Measurements from ENCODE around the gene BLOC1S1. TPM values are rescaled to one million over a fixed set of nuclear protein-coding genes. Genes with fewer than 3 reads are reported as not detected.

The BLOC1S1 gene
- total and polyA plus RNA-seq, 4 experiments from 2014 or later = 75.1 to 87.1 (median 83.7) TPM

- intact Hi-C loops (cut with micrococcal nuclease) = loop anchor here (2.0 to 10.0 kb wide), 7 partner anchors 92 to 726 kb away; partner anchors contain the start of genes PA2G4, PYM1, RPS26 and SMARCC2
- POLR2A ChIA-PET (ENCODE audit: partially characterized antibody) = interaction anchor here (0.8 to 13.3 kb wide), 30 partner anchors 8 to 1781 kb away, joined by 3 to 201 read pairs (median 8); partner anchors contain the start of genes BLOC1S1, CD63, DDIT3 and DGKA
- DNase-seq = no peak
- Histone ChIP-seq H3K27ac (ENCODE audit: low read depth, low read length) (peak overlapping the region; percentile 76), H3K9me3 (ENCODE audit: control insufficient read depth in 1 of 2, low read length in 2 of 2) (no peaks in the 10 kb centered on the region), H3K36me3 (ENCODE audit: insufficient read depth, low read length) (no peaks in the 10 kb centered on the region), H3K4me1 (ENCODE audit: insufficient read depth, low read length) (peaks cover 21% of the 10 kb centered on the region), H3K4me3 (ENCODE audit: low read length in 2 of 2) (no peak overlapping the region), H3K27me3 (ENCODE audit: insufficient read depth, low read length) (no peaks in the 10 kb centered on the region)
- peak overlapping the region in 7 of 8 donors; percentile 18 to 95 (median 90) for H3K4me3 Mint-ChIP-seq
- no peaks in the 10 kb centered on the region for H3K27me3 Mint-ChIP-seq
- peaks cover 21 to 44% (median 30%) of the 10 kb centered on the region in 4 donors for H3K4me1 Mint-ChIP-seq
- no peaks in the 10 kb centered on the region for H3K9me3 Mint-ChIP-seq
- CTCF ChIA-PET (ENCODE audit: partially characterized antibody) = interaction anchor here (0.6 to 5.8 kb wide), 46 partner anchors 10 to 725 kb away, joined by 3 to 61 read pairs (median 5); partner anchors contain the start of genes BLOC1S1, CD63, DNAJC14 and ORMDL2
- peak overlapping the region in 5 of 7 donors; percentile 82 to 97 (median 95) for H3K27ac Mint-ChIP-seq
- H3K36me3 Mint-ChIP-seq = peaks cover 0 to 4% of the 10 kb centered on the region in 2 donors
These were observed 23.2 kb downstream of the BLOC1S1 start for GRCh38 chr12:55739025-55739378.

- Mint-ChIP-seq H3K9me3 (no peaks in the 10 kb centered on the region), H3K27me3 (no peaks in the 10 kb centered on the region), H3K36me3 (peaks cover 0 to 4% of the 10 kb centered on the region in 2 donors), H3K4me1 (peaks cover 35 to 62% (median 48%) of the 10 kb centered on the region in 4 donors), H3K27ac (peak overlapping the region; percentile 65 to 94 (median 91)), H3K4me3 (peak overlapping the region; percentile 77 to 90 (median 86))
- POLR2A ChIA-PET (ENCODE audit: partially characterized antibody) = interaction anchor here (0.9 to 13.3 kb wide), 11 partner anchors 12 to 376 kb away, joined by 3 to 201 read pairs (median 8); partner anchors contain the start of genes BLOC1S1, DGKA, DNAJC14 and ORMDL2
- peak overlapping the region; percentile 56 for H3K27ac ChIP-seq (ENCODE audit: low read depth, low read length)
- H3K36me3 ChIP-seq (ENCODE audit: insufficient read depth, low read length) = no peaks in the 10 kb centered on the region
- H3K4me1 ChIP-seq (ENCODE audit: insufficient read depth, low read length) = peaks cover 32% of the 10 kb centered on the region
- CTCF ChIA-PET (ENCODE audit: partially characterized antibody) = interaction anchor here (0.7 to 5.8 kb wide), 7 partner anchors 13 to 376 kb away, joined by 3 to 57 read pairs (median 5); partner anchors contain the start of genes CD63, ORMDL2 and SARNP
- H3K27me3 ChIP-seq (ENCODE audit: insufficient read depth, low read length) = no peaks in the 10 kb centered on the region
- no peak for DNase-seq
- H3K9me3 ChIP-seq (ENCODE audit: control insufficient read depth in 1 of 2, low read length in 2 of 2) = no peaks in the 10 kb centered on the region
- H3K4me3 ChIP-seq (ENCODE audit: low read length in 2 of 2) = peak overlapping the region in 1 of 2 donors; percentile 42
- intact Hi-C loops (cut with micrococcal nuclease) = loop anchor here (2.0 kb wide), 1 partner anchor 75 kb away; the partner anchor contains the start of gene SARNP
These were observed 26.3 kb downstream of the BLOC1S1 start for GRCh38 chr12:55741931-55742680.

GRCh38 chr12:55742719-55743405, 27.0 kb downstream of the BLOC1S1 start, which contains the start of gene GDF11:
TSS of gene GDF11 (plus strand) at chr12:55743122. CDS start at chr12:55743317, 195 bp downstream.
- H3K36me3 ChIP-seq (ENCODE audit: insufficient read depth, low read length) = no peaks in the 10 kb centered on the region
- POLR2A ChIA-PET (ENCODE audit: partially characterized antibody) = interaction anchor here (0.6 to 13.3 kb wide), 23 partner anchors 10 to 375 kb away, joined by 3 to 201 read pairs (median 5); partner anchors contain the start of genes BLOC1S1, CD63, DGKA and DNAJC14
- H3K4me1 ChIP-seq (ENCODE audit: insufficient read depth, low read length) = peaks cover 25% of the 10 kb centered on the region
- Mint-ChIP-seq H3K4me1 (peaks cover 32 to 62% (median 42%) of the 10 kb centered on the region in 4 donors), H3K27me3 (no peaks in the 10 kb centered on the region), H3K9me3 (no peaks in the 10 kb centered on the region), H3K36me3 (peaks cover 0 to 8% of the 10 kb centered on the region in 2 donors), H3K27ac (peak within 1 kb of the TSS; percentile 81 to 94 (median 92)), H3K4me3 (peak within 1 kb of the TSS; percentile 90 to 96 (median 94))
- DNase-seq = peak; percentile 66 to 83 (median 71)
- no peaks in the 10 kb centered on the region for H3K9me3 ChIP-seq (ENCODE audit: control insufficient read depth in 1 of 2, low read length in 2 of 2)
- CTCF ChIA-PET (ENCODE audit: partially characterized antibody) = interaction anchor here (0.7 to 2.5 kb wide), 6 partner anchors 11 to 253 kb away, joined by 3 to 14 read pairs (median 4); partner anchors contain the start of genes ORMDL2 and SARNP
- intact Hi-C loops (cut with micrococcal nuclease) = loop anchor here (2.0 kb wide), 1 partner anchor 74 kb away; the partner anchor contains the start of gene SARNP
- peak within 1 kb of the TSS; percentile 60 to 76 for H3K4me3 ChIP-seq (ENCODE audit: low read length in 2 of 2)
- H3K27ac ChIP-seq (ENCODE audit: low read depth, low read length) = peak within 1 kb of the TSS; percentile 56
- no peaks in the 10 kb centered on the region for H3K27me3 ChIP-seq (ENCODE audit: insufficient read depth, low read length)

GRCh38 chr12:55743406-55744339, 27.8 kb downstream of the BLOC1S1 start:
- peaks cover 0 to 12% of the 10 kb centered on the region in 2 donors for H3K36me3 Mint-ChIP-seq
- POLR2A ChIA-PET (ENCODE audit: partially characterized antibody) = interaction anchor here (0.6 to 13.3 kb wide), 22 partner anchors 9 to 386 kb away, joined by 3 to 201 read pairs (median 6); partner anchors contain the start of genes BLOC1S1, CD63, DGKA and DNAJC14
- intact Hi-C loops (cut with micrococcal nuclease) = loop anchor here (2.0 kb wide), 1 partner anchor 73 kb away; the partner anchor contains the start of gene SARNP
- CTCF ChIA-PET (ENCODE audit: partially characterized antibody) = interaction anchor here (1.1 to 2.6 kb wide), 7 partner anchors 10 to 446 kb away, joined by 3 to 14 read pairs (median 4); partner anchors contain the start of gene SMARCC2
- no peaks in the 10 kb centered on the region for H3K36me3 ChIP-seq (ENCODE audit: insufficient read depth, low read length)
- peak overlapping the region; percentile 26 to 93 (median 87) for H3K27ac Mint-ChIP-seq
- H3K9me3 ChIP-seq (ENCODE audit: control insufficient read depth in 1 of 2, low read length in 2 of 2) = no peaks in the 10 kb centered on the region
- H3K4me1 Mint-ChIP-seq = peaks cover 27 to 56% (median 36%) of the 10 kb centered on the region in 4 donors
- peak in 4 of 5 donors; percentile 52 to 66 (median 54) for DNase-seq
- peak overlapping the region; percentile 90 to 96 (median 94) for H3K4me3 Mint-ChIP-seq
- no peaks in the 10 kb centered on the region for H3K9me3 Mint-ChIP-seq
- H3K4me1 ChIP-seq (ENCODE audit: insufficient read depth, low read length) = peaks cover 20% of the 10 kb centered on the region
- peak overlapping the region; percentile 60 to 76 for H3K4me3 ChIP-seq (ENCODE audit: low read length in 2 of 2)
- no peaks in the 10 kb centered on the region for H3K27me3 ChIP-seq (ENCODE audit: insufficient read depth, low read length)
- H3K27me3 Mint-ChIP-seq = no peaks in the 10 kb centered on the region
- H3K27ac ChIP-seq (ENCODE audit: low read depth, low read length) = peak overlapping the region; percentile 35

- Mint-ChIP-seq H3K27ac (peak overlapping the region; percentile 11 to 93 (median 87)), H3K4me3 (peak overlapping the region; percentile 90 to 96 (median 94)), H3K36me3 (peaks cover 0 to 18% of the 10 kb centered on the region in 2 donors), H3K27me3 (no peaks in the 10 kb centered on the region), H3K9me3 (no peaks in the 10 kb centered on the region), H3K4me1 (peaks cover 24 to 56% (median 34%) of the 10 kb centered on the region in 4 donors)
- Histone ChIP-seq H3K27ac (ENCODE audit: low read depth, low read length) (peak overlapping the region; percentile 35), H3K9me3 (ENCODE audit: control insufficient read depth in 1 of 2, low read length in 2 of 2) (no peaks in the 10 kb centered on the region), H3K4me1 (ENCODE audit: insufficient read depth, low read length) (peaks cover 20% of the 10 kb centered on the region), H3K27me3 (ENCODE audit: insufficient read depth, low read length) (no peaks in the 10 kb centered on the region), H3K4me3 (ENCODE audit: low read length in 2 of 2) (peak overlapping the region; percentile 60 to 76), H3K36me3 (ENCODE audit: insufficient read depth, low read length) (no peaks in the 10 kb centered on the region)
- intact Hi-C loops (cut with micrococcal nuclease) = no loop called here
- POLR2A ChIA-PET (ENCODE audit: partially characterized antibody) = interaction anchor here (0.7 to 13.3 kb wide), 19 partner anchors 8 to 385 kb away, joined by 3 to 201 read pairs (median 8); partner anchors contain the start of genes BLOC1S1, CD63, DGKA and DNAJC14
- DNase-seq = no peak
- CTCF ChIA-PET (ENCODE audit: partially characterized antibody) = interaction anchor here (1.2 to 2.6 kb wide), 6 partner anchors 9 to 445 kb away, joined by 3 to 14 read pairs (median 6); partner anchors contain the start of gene SMARCC2
These were observed 28.6 kb downstream of the BLOC1S1 start for GRCh38 chr12:55744340-55745030.
